DMS153 treated with DMSO at 0.1 percent for 48 hours (cell line): ENCODE data around the gene ZNF283.

Source experiments
- DNase-seq: peaks from one replicate; lab custom pipeline; 2025; ENCODE audit not compliant: unreplicated experiment; lab: John Stamatoyannopoulos, UW

Gene ZNF283

DNA sequence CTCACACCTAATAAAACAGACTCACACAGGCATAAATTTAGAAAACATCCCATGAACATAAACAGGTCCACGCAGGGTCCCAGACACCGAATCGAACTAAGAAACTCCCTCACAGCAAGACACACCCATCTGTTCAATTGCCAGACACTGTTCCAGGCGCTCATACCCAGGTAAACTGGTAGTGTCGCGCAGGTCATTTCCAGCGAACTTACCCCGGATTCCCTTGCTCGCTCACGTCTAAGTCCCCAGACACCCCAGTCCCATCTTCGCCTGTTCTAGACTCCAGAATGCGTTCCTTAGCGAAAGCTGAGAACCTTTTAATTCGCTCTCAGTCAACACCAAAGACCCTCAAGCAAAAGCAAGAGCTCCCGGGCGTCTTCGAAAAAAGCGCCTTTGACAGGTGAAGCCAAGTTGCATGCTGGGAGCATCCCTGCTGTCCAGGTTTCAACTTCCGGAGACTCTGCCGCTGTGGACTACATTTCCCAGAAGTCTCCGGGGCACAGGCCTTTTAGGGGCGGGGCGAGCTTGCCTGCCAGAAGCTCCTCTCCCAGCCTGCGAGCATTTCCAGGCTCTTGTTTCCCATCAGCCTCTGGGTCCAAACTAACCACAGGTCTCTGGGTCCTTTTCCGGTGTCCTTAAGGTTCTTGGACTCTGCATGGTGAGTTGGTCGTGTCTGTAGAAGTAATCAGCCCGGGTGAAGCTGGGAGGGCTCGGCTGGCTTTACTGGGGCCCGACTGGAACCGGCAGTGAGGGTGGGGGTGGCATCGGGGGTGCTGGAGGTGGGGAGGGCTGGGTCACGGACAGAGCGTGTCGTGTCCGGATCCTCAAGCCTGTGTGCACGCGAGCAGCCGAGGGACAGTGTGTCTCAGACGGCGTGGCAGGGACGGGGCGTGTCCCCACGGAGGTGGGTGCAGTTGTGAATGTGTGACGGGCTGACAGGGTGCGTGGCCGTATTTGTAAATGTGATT, at the start of gene ZNF283:
ZNF283 (plus strand) TSS at position 535 of the 968 bp plus-strand sequence. CDS start 6,184 bp downstream, outside the sequence.
- peak; percentile 79 for DNase-seq

DNA sequence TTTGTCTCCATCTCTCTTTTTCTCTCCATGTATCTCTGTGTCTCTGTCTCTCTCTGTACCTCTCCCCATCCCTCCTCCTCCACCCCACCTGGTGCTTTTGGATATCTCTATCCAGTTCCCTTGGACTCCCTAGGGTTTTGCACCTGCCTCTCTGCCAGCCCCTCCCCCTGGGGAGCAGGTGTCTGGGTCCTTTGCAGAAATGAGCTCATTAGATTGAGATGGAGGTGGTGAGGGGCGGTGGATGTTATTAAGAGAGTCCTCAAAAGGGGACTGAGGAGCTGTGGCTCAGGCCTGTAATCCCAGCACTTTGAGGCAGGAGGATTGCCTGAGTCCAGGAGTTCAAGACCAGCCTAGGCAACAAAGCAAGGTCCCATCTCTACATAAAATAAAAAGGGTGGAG, 48.5 kb upstream of the ZNF283 start:
- DNase-seq: no peak

DNA sequence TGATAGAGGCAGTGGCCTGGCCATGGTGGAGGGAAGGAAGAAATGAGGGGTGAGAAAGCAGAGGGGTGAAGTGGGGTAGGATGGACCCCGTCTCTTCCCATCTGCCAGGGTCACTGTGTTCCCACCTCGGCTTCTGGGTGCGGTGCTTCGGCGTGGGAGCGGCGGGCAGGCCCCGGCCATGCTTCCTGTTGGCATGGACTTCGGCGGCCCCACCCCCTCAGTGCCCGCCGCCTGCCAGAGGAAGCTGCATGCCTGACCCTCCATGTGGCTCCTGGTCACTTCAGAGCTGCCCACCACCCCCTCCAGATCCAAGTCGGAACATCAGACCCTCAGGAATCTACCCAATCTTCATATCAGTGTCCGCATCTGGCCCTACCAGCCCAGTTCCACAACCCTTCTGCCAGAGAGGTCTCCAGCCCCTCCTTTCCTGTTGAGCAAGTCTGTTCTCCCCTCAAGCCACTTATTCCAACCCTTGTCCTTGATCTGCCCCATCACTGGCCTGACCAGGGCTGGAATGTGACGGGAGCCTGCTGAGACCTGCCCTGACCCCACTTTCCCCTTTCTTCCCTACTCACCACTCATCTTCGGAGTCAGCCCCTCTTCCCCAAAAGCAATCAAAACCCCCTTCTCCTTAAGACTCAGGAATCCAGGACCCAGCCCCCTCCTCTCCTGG, 47.8 kb upstream of the ZNF283 start:
- no peak for DNase-seq

DNA sequence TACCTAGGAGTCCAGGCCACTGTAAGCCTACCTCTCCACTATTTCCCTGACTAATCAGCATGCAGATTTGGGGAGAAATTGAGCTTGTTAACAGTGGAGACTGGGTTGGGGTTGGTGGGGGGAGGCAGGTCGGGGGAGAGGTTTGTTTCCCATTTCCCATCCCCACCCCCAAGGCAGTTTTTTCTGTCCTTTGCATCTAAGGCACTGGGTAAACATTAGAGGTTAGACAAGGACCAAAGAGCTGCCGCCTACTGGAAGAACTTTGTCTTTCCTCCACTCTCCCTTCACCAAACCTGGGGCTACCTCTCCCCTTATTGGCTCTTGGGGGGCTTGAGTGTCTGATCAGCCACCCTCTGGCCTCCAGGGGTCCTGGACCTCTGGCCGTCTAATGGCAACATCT, 47.3 kb upstream of the ZNF283 start:
- DNase-seq: no peak

DNA sequence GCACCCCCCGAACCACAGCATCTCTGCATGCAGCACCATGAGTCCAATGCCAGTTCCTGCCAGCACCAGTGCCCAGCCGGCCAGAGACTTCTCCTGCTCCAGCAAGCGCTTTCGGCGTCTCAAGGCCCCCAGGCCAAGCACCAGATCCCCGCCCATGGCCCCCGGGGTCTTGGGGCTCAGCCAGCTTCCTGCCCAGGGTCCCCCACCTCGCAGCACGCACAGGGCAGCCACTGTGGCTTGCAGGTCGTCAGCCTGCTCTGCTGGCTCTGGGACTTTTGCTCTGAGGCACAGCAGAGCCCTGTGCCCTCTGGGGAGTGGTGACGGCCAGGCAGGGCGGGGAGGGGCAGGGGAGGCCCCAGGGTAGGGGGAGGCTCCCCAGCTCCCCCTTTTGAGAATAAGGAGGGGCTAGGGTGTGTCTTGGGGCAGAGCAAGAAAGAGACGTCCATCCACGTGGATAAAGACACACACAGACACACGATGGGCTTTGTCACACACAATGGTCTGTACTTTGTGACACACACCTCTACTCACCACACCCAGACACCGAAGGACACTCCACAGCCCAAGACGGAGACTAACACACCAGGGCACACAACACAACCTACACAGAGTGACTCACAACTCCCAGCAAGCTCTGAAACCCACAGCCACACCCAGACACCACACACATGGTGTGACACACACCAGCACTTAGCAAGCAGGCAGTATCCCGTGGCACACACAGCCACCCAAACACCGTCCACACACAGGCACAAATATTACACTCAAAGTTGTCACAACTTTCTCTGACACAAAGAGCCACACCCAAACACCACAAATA, 46.2 kb upstream of the ZNF283 start, which contains the start of gene KCNN4:
KCNN4 (minus strand) TSS at position 268 of the 820 bp plus-strand sequence; CDS start at position 156, 112 bp downstream.
- no peak for DNase-seq

DNA sequence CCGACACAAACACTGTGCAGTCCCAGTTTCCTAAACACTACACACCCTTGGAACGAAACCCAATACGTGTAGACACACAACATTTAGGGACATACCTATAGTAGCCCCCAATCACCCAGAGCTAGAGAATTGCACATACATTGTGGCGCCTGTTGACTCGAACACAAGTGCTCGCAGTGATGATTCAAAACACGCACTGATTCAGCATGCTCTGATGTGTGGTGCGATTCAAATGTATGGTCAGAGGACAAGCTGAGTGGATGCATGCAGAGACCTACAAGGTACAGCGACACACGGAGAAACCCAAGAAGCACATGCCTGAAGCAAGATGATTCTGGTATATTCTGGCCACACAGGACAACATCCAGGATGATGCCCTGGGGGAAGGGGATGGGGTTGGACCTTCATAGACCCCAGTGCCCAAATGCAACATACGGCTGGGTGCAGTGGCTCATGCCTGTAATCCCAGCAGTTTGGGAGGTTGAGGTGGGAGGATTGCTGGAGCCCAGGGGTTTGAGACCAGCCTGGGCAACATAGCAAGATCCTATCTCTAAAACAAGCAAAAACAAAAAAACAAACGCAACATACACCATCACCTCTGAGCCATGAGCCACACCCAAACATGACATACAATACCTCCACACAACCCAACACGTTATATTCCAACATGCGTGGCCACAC, 45.4 kb upstream of the ZNF283 start:
- no peak for DNase-seq

DNA sequence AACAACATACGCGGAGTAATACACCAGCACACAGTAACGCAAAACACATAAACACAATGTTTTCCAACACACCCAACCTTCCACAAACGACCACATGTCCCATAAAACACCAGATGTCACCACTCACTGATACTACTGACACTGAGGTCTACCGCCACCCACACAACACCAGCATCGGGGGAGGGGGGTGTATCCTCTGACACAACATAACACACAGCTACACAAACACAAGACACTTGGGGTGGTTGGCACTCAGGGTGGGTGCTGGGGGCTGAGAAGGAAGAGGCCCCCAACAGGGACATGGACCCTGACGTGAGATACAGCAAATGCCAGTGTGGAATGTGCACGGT, 44.8 kb upstream of the ZNF283 start:
- DNase-seq: no peak

DNA sequence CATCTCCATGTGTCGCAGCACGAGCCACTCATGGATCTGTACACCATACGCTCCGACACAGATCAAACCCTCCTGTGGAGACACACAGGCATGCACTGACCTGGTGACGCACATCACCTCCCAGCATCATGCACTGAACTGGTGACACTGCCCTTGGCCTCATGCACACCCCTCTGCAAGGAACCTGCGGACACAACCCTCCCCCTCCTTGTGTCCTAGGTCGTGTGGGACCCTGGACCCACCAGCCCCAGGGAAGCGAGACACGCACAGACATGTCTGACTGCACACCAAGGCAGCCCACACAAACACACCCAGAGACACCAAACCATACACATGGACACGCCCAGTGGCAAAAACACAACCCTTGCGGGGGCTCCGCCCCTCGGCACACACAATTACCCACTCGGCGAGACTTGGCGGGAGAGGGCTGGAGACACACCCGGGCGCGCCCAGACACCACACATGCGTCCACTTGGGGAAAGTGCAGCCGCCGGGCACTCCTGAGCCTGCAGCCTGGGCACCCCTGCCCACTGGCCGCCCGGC, 44.4 kb upstream of the ZNF283 start:
- no peak for DNase-seq

DNA sequence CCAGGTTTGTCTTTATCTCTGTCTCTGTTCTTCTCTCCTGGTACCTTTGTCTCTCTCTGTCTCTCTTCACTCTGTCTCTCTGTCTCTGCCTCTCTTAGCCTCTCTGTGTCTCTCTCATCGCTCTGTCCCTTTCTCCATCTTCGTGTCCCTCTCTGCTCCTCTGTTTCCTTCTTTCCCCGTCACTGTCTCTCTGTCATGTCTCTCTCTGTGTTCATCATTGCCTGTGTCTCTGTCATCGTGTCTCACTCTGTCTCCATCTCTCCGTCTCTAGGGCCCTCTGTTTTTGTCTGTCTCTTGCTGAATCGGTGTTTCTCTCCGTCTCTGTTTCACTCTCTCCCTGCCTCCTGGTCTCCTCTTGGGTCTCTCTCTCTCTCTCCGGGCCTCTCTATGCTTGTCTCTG, 43.5 kb upstream of the ZNF283 start:
- DNase-seq: no peak

DNA sequence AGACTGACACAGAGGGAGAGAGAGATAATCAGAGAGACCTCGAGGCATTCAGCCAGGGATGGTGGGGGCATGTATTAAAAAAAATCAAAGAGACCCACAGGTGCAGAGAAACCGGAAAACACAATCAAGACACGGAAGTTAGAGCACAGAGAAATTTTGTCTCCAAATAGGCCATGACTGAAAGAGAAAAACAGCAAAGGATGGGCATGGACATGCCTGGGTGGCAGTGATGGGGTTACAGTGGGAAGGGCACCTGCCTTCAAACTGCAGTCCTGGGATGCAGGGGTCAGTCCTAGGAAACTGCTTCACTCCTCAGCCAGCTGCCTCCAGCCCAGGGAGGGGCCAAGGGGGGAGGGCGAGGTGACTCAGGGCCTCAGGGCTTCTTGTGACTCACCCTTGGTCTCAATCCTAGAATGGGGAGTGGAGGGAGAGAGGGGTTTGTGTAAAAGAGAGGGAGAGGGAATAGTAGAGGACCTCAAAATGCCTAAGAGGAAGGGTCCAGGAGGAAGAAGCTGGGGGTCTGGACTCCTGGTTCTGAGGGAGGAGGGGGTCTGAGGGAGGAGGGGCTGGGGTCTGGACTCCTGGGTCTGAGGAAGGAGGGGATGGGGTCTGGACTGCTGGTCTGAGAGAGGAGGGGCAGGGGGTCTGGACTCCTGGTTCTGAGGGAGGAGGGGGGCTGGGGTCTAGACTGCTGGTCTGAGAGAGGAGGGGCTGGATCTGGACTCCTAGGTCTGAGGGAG, 42.7 kb upstream of the ZNF283 start:
- DNase-seq: no peak

DNA sequence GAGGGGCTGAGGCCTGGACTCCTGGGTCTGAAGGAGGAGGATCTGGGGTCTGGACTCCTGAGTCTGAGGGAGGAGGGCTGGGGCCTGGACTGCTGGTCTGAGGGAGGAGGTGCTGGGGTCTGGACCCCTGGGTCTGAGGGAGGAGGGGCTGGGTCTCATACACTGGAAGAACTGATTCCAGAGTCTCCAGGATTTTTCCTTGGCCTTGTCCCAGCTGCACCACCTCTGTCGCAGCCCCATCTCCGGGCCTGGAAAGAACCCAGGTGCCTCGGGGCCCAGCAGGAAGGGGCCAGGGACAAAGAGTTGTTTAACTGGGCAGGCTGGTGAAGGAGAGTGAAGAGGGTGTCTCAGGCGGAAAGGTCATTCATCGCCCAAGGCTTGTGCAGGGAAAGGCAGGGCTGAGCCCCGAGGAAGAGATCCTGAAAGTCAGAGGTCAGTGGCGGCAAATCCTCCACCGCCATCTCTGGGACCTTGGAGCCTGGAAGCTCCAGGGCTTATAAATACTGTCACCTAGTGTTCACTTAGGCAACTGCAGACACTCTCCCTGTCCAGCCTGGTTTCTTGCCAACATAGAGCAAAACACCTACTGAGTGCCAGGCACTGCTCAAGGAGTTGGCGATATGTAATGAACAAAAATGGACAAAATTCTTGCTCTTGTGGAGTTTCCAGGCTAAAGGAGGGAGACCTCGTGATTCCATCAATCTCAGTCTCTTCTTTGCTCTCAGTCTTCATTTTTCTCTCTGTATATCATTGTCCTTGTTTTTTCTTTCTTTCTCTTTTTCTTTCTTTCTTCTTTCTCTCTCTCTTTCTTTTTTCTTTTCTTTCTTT, 41.9 kb upstream of the ZNF283 start:
- peak; percentile 43 for DNase-seq

DNA sequence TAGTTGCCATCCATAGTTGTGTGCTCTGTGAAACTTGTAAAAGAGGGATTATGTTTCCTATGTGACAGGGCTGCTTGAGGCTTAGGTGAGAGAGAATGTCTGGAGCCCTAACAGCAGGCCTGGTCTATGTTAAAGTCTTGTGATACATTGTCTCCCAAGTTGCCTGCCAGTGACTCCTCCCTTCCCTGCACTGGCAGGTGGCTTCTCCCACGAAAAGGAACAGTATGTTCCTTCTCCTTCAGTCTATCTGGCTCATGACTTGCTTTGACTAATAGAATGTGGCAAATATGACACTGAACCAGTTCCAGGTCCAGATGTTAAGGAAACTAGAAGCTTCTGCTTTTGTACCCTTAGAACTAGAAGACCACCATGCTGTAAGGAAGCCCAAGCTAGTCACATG, 40.5 kb upstream of the ZNF283 start:
- DNase-seq: no peak

DNA sequence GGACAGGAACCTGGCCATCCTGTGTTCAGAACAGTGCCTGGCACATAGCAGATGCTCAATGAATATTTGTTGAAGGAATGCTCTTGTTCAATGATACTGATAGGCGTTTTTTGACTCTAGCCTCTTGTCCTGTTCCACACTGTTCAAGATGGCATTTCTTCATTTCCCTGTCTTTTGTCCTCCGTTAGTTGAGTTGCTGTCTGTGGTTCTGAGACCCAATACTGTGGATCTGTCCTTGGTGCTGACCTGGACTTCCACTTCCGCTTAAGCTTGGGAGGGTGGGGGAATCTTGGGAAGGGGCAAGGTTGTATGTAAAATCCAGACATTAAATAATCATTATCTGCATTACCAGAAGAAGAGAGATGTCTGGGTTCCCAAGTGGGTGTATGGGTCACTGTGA, 38.1 kb upstream of the ZNF283 start:
- DNase-seq: no peak

DNA sequence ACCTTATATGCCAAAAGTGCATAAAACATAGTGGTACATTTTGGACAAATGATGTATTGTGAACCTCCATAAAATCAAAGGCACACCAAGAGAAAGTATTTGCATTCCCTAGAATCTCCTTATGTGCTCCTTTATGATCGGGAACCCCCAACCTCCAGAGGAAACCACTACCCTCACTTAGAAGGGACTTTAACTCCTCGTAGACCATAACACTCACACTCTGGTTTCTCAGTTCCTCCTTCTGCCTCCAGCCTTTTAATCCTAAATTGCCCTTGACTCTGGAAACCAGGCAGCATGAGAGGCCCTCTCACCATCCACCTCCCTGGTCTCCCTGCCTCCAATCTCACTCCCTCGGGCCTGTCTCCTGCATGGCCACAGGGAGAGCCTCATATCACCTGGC, 36.5 kb upstream of the ZNF283 start:
- DNase-seq: no peak

DNA sequence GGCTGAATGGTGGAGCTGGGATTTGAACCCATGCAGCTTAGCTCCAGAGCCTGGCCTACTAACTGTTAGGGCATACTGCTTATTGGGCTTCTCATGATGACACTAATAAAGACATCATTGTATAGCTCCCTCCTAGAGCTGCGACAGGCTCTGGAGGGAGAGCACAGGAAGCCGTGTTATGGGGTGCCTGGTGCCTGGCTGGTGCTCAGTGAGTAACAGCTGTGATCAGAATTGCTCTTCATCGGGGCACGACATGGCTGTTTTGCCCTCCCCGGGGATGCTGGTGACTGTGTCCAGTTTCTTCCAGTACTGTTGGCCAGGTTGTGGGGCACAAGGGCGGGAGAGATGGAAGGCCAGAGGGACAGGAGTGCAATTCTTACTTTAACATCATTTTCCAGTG, 30.0 kb upstream of the ZNF283 start:
- DNase-seq: no peak

DNA sequence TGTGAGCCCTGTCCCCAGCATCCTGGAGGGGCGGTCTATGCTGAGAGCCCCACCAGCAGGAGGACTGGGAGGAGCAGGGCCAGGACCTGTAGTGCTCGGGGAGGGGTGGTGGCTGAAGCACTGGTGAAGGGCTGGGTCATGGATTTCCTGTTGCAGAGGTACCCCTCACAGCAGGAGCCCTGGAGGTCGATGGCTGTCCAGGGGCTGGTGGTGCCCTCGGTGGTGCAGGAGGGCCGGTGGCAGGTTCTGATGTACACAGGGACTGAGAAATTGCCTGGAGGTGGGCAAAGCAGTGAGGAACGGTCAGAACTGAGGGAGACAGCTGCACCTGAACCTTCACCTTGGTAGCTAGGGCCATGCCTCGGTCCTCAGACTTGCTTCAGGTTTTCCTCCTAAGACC, 29.6 kb upstream of the ZNF283 start:
- DNase-seq: no peak

DNA sequence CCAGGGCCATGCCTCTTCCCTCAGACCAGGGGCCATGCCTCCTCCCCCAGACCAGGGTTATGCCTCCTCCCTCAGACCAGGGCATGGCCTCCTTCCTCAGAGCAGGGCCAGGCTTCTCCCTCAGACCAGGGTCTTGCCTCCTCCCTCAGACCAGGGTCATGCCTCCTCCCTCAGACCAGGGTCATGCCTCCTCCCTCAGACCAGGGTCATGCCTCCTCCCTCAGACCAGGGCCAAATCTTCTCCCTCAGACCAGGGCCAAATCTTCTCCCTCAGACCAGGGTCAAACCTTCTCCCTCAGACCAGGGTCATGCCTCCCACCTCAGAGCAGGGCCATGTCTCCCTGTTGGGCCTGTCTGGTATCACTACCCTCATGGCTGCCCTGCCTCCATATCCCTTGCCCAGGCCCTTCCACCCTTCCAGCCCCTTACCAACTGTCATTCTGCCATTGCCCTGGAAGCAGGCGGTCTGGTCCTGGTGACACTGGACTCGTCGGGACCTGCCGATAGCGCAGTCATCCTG, 29.0 kb upstream of the ZNF283 start:
- no peak for DNase-seq

DNA sequence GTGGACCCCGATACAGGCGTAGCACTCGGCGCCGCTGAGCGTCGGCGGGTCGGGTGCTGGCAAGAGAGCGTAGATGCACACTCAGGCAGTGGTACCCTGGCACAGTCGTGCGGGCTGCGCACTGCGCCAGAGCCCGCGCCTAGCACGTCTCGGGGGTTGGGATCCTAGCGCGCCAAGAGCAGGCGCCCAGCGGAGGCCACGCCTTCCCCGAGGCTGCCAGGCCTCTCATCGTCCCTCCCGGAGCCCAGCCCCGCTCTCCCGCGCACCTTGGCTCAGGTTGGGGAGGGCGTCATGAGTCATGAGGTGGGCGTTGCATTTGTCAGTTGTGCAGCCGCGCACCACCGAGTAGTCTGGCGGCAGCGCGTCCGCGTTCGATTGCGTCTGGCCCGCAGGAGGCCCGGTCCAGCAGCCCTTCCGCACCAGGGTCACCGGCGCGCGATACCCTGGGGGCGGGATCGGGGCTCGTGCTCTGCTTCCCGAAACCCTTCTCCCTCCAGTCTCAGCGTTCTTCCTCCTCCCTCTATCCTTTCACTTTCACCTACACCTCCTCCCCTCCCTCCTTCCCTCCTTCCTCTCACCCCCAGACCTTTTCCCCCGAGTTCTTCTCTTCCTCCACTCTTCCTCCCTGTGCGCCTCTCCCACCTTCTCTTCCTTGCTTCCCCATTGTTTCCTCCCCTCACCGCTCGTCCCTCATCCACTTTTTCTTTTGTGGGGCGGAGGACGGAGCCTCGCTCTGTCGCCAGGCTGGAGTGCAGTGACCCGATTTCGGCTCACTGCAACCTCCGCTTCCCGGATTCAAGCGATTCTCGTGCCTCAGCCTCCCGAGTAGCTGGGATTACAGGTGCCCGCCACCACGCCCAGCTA, 28.3 kb upstream of the ZNF283 start:
- no peak for DNase-seq
